H54 (cell line): Measurements from ENCODE around the gene LYRM7.
"Not testable (repeated sequence)": the region's sequence is repeated elsewhere in the genome, so short reads cannot be mapped to it uniquely, and the experiment has no call there.

Experiments used
- DNase-seq: peaks from one replicate; pipeline ENCODE4 v3.0.0; 2011; ENCODE audit warnings: low spot score, mixed read lengths; ENCODE audit not compliant: insufficient read length
- FAIRE-seq: peaks from 3 replicates; lab custom pipeline; 2011; peaks lifted over from hg19 to GRCh38; lab: Jason Lieb, UNC
- POLR2A ChIP-seq: IDR thresholded peaks from 2 replicates; pipeline ENCODE4 v1.6.1; 2011; ENCODE audit warnings: low read depth, mild to moderate bottlenecking, low read length

The LYRM7 gene

DNA sequence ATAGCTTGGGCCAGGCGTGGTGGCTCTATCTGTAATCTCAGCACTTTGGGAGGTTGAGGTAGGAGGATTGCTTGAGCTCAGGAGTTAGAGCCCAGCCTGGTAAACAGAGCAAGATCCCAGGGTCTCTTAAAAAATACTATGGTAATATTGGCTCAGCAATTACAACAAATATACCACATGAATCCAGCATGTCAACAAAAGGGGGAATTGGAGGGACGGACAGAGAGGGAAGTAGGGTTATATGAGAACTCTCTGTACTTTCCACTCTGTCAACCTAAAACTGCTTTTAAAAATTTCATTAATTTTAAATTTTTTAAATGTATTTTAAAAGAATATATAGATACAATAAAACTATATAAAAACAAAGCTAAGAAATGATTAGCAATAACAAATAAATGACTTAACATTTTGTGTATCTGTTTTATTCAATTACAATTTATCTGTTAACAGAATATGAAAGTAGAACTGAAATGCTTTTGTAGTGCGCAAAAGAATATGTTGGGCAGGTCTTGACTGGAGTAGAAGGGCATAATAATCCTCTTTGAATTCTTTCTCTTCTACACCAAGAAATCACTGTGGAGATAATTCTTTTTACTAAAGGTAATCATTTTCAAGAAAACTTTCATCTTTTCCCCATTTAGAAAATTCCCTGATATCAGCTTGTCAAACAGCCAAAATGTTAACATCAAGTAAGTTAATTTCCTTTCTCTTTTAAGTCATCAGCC is 80.2 kb downstream of the LYRM7 start:
- no peak for TF ChIP-seq POLR2A
- no peak for FAIRE-seq
- DNase-seq = no peak

DNA sequence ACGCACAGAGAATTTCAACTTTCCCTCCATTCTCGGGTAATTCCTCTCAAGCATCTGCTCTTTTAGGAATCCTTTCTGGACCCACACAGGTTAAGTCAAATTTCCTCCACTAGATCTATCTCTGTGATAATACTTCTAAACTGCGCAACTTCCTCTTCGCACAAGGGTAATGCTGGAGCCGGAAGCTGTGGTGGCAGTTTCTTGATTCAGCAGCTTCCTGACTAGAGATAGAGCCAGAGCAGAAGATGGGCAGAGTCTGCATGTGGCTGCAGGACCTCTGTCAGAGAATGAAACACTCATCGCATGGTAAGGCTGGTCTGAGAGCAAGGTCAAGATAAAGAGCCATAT is 82.1 kb downstream of the LYRM7 start:
- no peak for TF ChIP-seq POLR2A
- FAIRE-seq (no peak), DNase-seq (no peak)

DNA sequence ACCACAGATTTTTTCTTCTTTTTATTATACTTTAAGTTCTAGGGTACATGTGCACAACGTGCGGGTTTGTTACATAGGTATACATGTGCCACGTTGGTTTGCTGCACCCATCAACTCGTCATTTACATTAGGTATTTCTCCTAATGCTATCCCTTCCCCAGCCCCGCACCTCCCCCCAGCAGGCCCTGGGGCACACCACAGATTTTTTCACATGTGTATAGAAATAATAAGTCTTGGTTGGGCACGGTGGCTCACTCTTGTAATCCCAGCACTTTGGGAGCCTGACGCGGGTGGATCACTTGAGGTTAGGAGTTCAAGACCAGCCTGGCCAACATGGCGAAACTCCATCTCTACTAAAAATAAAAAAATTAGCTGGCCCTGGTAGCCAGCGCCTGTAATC is 83.3 kb downstream of the LYRM7 start:
- not testable (repeated sequence) for FAIRE-seq, DNase-seq

DNA sequence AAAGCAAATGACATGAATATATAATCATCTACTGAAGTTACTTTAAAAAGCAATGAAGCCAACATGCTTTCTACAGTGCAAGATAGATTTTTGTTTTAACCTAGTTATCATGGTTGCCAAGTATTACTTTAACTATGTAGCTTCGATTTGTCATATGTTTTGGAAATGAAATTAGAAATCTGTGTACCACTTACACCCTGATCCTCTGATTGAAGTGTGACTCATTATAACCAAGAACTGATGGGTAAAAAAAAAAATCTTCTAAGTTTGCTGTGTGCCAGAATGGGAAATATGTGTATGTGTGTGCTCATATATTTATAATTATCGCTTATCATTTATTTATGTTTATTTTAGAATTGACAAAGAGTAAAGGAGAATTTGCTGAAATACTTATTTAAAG is 84.0 kb downstream of the LYRM7 start:
- FAIRE-seq = no peak
- DNase-seq = no peak
- no peak for TF ChIP-seq POLR2A
